PC-9 (cell line): ENCODE measurements around the gene UBE2G2. TPM values are rescaled to one million over a fixed set of nuclear protein-coding genes. Genes with fewer than 3 reads are reported as not detected.

ENCODE experiments used
- BruUV-seq: library from RNA; stranded (reverse); fragments of 400-500 nt; replicated peaks from 2 replicates; lab custom pipeline; 2021; lab: Mats Ljungman, UMichigan
- CTCF ChIA-PET: fragments of 300-600 bp; sonication (Branson Sonifier 250); formaldehyde crosslinking; loops from one replicate; lab custom pipeline; 2022; ENCODE audit warnings: antibody characterized with exemption; lab: Charles Lee
- POLR2A ChIA-PET: fragments of 300-600 bp; sonication (Branson Sonifier 250); formaldehyde crosslinking; loops from one replicate; lab custom pipeline; 2022; ENCODE audit warnings: antibody characterized with exemption; ENCODE audit not compliant: unreplicated experiment; lab: Charles Lee
- DNase-seq, 2 experiments: peaks; one replicate each; pipeline versions ENCODE4 v3.0.0 to v3.0.0-alpha.2; 2015 to 2022; ENCODE audit warnings: mixed read lengths in 1 of 2
- H2AFZ ChIP-seq: fragments of 200-600 bp; sonication (generic); 2 replicates; pipeline ENCODE4 v1.8.1; 2017; ENCODE audit warnings: antibody characterized with exemption
- H3F3A ChIP-seq: fragments of 200-600 bp; sonication (generic); 2 replicates; pipeline ENCODE4 v1.8.1; 2017; ENCODE audit warnings: antibody characterized with exemption, mild to moderate bottlenecking, low read depth; ENCODE audit not compliant: insufficient read depth
- H3K27ac ChIP-seq: fragments of 200-600 bp; sonication (generic); 2 replicates; pipeline ENCODE4 v1.6.1; 2016; ENCODE audit warnings: mixed run types
- H3K27me3 ChIP-seq: fragments of 200-600 bp; sonication (generic); 2 replicates; pipeline ENCODE4 v1.6.1; 2016; ENCODE audit warnings: low read depth, mixed run types; ENCODE audit not compliant: insufficient read depth
- H3K36me3 ChIP-seq: fragments of 200-600 bp; sonication (generic); 2 replicates; pipeline ENCODE4 v1.6.1; 2016; ENCODE audit warnings: low read depth, mixed run types
- H3K4me1 ChIP-seq: fragments of 200-600 bp; sonication (generic); replicated peaks from 2 replicates; pipeline ENCODE4 v1.6.1; 2016; ENCODE audit warnings: mixed run types; ENCODE audit not compliant: insufficient read depth
- H3K4me2 ChIP-seq: fragments of 200-600 bp; sonication (generic); 2 replicates; pipeline ENCODE4 v1.6.1; 2017; ENCODE audit warnings: mixed run types
- H3K4me3 ChIP-seq: fragments of 200-600 bp; sonication (generic); 2 replicates; pipeline ENCODE4 v1.6.1; 2016; ENCODE audit warnings: mixed run types
- H3K79me2 ChIP-seq: fragments of 200-600 bp; sonication (generic); 2 replicates; pipeline ENCODE4 v1.6.1; 2017; ENCODE audit warnings: low read depth, mixed run types
- H3K9me2 ChIP-seq: fragments of 200-600 bp; sonication (generic); 2 replicates; pipeline ENCODE4 v1.8.1; 2017; ENCODE audit warnings: mild to moderate bottlenecking; ENCODE audit not compliant: insufficient read depth
- H3K9me3 ChIP-seq: fragments of 200-600 bp; sonication (generic); 2 replicates; pipeline ENCODE4 v1.8.1; 2016; ENCODE audit warnings: low read depth; ENCODE audit not compliant: insufficient read depth
- H4K20me1 ChIP-seq: fragments of 200-600 bp; sonication (generic); 2 replicates; pipeline ENCODE4 v1.8.1; 2017; ENCODE audit not compliant: insufficient read depth
- EZH2 ChIP-seq: fragments of 200-600 bp; sonication (generic); IDR thresholded peaks from 2 replicates; pipeline ENCODE4 v1.8.0; 2017; ENCODE audit warnings: antibody characterized with exemption, low read depth
- intact Hi-C: fragments of 100-400 bp; cut with micrococcal nuclease; formaldehyde crosslinking; loops from one replicate; pipeline ENCODE4 v1.10.0; 2022; ENCODE audit not compliant: unreplicated experiment
- total RNA-seq: library from RNA; stranded (reverse); gene quantifications from 2 replicates; pipeline ENCODE4 v1.2.3, GENCODE V29; 2021
- TF ChIP-seq, protein P1 (sequence below): fragments of 200-600 bp; sonication (generic); conservative IDR thresholded peaks from 2 replicates; pipeline ENCODE4 v1.6.1; 2017; ENCODE audit warnings: mixed run types, antibody characterized with exemption, mild to moderate bottlenecking, moderate library complexity

UBE2G2 gene
- total RNA-seq, 1 experiment from 2014 or later, result 51.9 TPM

GRCh38 chr21:44726826-44727225, 74.8 kb downstream of the UBE2G2 start:
- Histone ChIP-seq H2AFZ (no peak overlapping the region), H3K27ac (no peak overlapping the region), H3K27me3 (peaks cover 68% of the 10 kb centered on the region), H3K9me3 (no peaks in the 10 kb centered on the region), H3K4me1 (no peaks in the 10 kb centered on the region), H3K9me2 (no peaks in the 10 kb centered on the region), H3K36me3 (no peaks in the 10 kb centered on the region), H3K4me2 (no peak overlapping the region), H3F3A (no peaks in the 10 kb centered on the region), H3K79me2 (no peaks in the 10 kb centered on the region), H3K4me3 (no peak overlapping the region), H4K20me1 (no peaks in the 10 kb centered on the region)
- no TSS peak for BruUV-seq
- ChIA-PET POLR2A (no interaction called here), CTCF (no interaction called here)
- intact Hi-C loops, result no loop called here
- DNase-seq, result no peak
- TF ChIP-seq, protein P1, sequence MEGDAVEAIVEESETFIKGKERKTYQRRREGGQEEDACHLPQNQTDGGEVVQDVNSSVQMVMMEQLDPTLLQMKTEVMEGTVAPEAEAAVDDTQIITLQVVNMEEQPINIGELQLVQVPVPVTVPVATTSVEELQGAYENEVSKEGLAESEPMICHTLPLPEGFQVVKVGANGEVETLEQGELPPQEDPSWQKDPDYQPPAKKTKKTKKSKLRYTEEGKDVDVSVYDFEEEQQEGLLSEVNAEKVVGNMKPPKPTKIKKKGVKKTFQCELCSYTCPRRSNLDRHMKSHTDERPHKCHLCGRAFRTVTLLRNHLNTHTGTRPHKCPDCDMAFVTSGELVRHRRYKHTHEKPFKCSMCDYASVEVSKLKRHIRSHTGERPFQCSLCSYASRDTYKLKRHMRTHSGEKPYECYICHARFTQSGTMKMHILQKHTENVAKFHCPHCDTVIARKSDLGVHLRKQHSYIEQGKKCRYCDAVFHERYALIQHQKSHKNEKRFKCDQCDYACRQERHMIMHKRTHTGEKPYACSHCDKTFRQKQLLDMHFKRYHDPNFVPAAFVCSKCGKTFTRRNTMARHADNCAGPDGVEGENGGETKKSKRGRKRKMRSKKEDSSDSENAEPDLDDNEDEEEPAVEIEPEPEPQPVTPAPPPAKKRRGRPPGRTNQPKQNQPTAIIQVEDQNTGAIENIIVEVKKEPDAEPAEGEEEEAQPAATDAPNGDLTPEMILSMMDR, result no peak
- no peak for TF ChIP-seq EZH2

DNA sequence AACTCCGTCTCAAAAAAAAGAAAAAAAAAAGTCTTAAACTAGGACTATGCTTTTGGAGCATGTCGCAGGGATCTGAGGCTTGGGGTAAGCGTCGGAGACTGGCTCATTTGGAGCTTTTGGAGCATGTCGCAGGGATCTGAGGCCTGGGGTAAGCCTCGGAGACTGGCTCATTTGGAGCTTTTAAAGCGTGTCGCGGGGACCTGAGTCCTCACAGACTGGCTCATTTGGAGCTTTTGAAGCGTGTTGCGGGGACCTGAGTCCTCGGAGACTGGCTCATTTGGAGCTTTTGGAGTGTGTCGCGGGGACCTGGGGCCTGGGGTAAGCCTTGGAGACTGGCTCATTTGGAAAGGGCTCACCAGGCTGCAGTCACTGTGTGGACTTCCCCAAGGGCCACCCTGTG, 76.7 kb downstream of the UBE2G2 start:
- no peaks in the 10 kb centered on the region for H3K79me2 ChIP-seq
- no peaks in the 10 kb centered on the region for H3K9me2 ChIP-seq
- H4K20me1 ChIP-seq, result no peaks in the 10 kb centered on the region
- no peak overlapping the region for H3K4me2 ChIP-seq
- H2AFZ ChIP-seq, result no peak overlapping the region
- intact Hi-C loops, result no loop called here
- CTCF ChIA-PET, result no interaction called here
- no peaks in the 10 kb centered on the region for H3K4me1 ChIP-seq
- POLR2A ChIA-PET, result no interaction called here
- BruUV-seq, result no TSS peak
- TF ChIP-seq, protein P1, result no peak
- no peak for TF ChIP-seq EZH2
- DNase-seq, result no peak
- H3K4me3 ChIP-seq, result no peak overlapping the region
- no peak overlapping the region for H3K27ac ChIP-seq
- H3K9me3 ChIP-seq, result no peaks in the 10 kb centered on the region
- H3K36me3 ChIP-seq, result no peaks in the 10 kb centered on the region
- H3K27me3 ChIP-seq, result peaks cover 65% of the 10 kb centered on the region
- no peaks in the 10 kb centered on the region for H3F3A ChIP-seq

- Histone ChIP-seq H3K9me3 (no peaks in the 10 kb centered on the region), H3K79me2 (no peaks in the 10 kb centered on the region), H2AFZ (no peak overlapping the region), H3F3A (no peaks in the 10 kb centered on the region), H3K4me3 (no peak overlapping the region), H4K20me1 (no peaks in the 10 kb centered on the region), H3K9me2 (no peaks in the 10 kb centered on the region), H3K27me3 (peaks cover 71% of the 10 kb centered on the region), H3K4me1 (no peaks in the 10 kb centered on the region), H3K36me3 (no peaks in the 10 kb centered on the region), H3K27ac (no peak overlapping the region), H3K4me2 (no peak overlapping the region)
- ChIA-PET CTCF (no interaction called here), POLR2A (no interaction called here)
- intact Hi-C loops, result no loop called here
- DNase-seq, result no peak
- no TSS peak for BruUV-seq
- TF ChIP-seq, protein P1, result no peak
- no peak for TF ChIP-seq EZH2
Observed at GRCh38 chr21:44724196-44724595, 77.4 kb downstream of the UBE2G2 start.
